B cell (primary cell): ENCODE data around the gene RTN4IP1. TPM values are rescaled to one million over a fixed set of nuclear protein-coding genes. Genes with fewer than 3 reads are reported as not detected.

ENCODE experiments used
- ATAC-seq: fragments of 200-7000 bp; cut with Tn5 transposase; one replicate; pipeline ENCODE4 v1.10.0; 2021; ENCODE audit warnings: low read depth, mild to moderate bottlenecking, moderate number of reproducible peaks, moderate library complexity
- CTCF ChIA-PET: fragments of 350-600 bp; sonication (Branson Sonifier 250); formaldehyde crosslinking; loops from one replicate; lab custom pipeline; 2021; ENCODE audit warnings: antibody characterized with exemption, inconsistent platforms; lab: Charles Lee
- POLR2A ChIA-PET: fragments of 350-600 bp; sonication (Branson Sonifier 250); formaldehyde crosslinking; loops from one replicate; lab custom pipeline; 2021; ENCODE audit warnings: antibody characterized with exemption; lab: Charles Lee
- DNase-seq: peaks from one replicate; pipeline ENCODE4 v3.0.0; 2013
- H2AFZ ChIP-seq: 2 replicates; pipeline ENCODE4 v1.6.1; 2012; ENCODE audit warnings: mild to moderate bottlenecking, low read depth, low read length; ENCODE audit not compliant: insufficient read depth, poor library complexity, severe bottlenecking
- H3K27ac ChIP-seq, 2 donors: 1 replicate in 1 of 2; 2 replicates in 1 of 2; pipeline ENCODE4 v1.5.1; 2012 to 2013; ENCODE audit warnings: low read length in 2 of 2, mild to moderate bottlenecking in 2 of 2, moderate library complexity in 1 of 2
- H3K27me3 ChIP-seq, 4 experiments: fragments of 200-600 bp in 1 of 4; sonication (generic) in 1 of 4; replicated peaks in 1 of 4; 1 replicate in 2 of 4; 2 replicates in 2 of 4; pipeline versions ENCODE4 v1.6.1 to v1.7.0; 2013 to 2016; ENCODE audit warnings: low read length in 3 of 4, mild to moderate bottlenecking in 2 of 4, mixed read lengths in 1 of 4, moderate library complexity in 1 of 4; ENCODE audit not compliant: insufficient read depth in 4 of 4, control insufficient read depth in 3 of 4; ENCODE audit errors: control extremely low read depth in 1 of 4
- H3K36me3 ChIP-seq, 2 experiments: replicated peaks in 1 of 2; 1 replicate in 1 of 2; 2 replicates in 1 of 2; pipeline versions ENCODE4 v1.6.1 to v1.7.1; 2013; ENCODE audit warnings: low read length in 1 of 2; ENCODE audit not compliant: insufficient read depth in 2 of 2, control insufficient read depth in 1 of 2; ENCODE audit errors: control extremely low read depth in 1 of 2, extremely low read depth in 1 of 2
- H3K4me1 ChIP-seq, 2 donors: fragments of 200-600 bp in 1 of 2; sonication (generic) in 1 of 2; 1 replicate in 1 of 2; 2 replicates in 1 of 2; pipeline versions ENCODE4 v1.5.1 to v1.6.1; 2013 to 2017; ENCODE audit warnings: low read length in 2 of 2; ENCODE audit not compliant: control insufficient read depth in 2 of 2, insufficient read depth in 2 of 2
- H3K4me2 ChIP-seq: replicated peaks from 2 replicates; pipeline ENCODE3; 2012; ENCODE audit warnings: mild to moderate bottlenecking, low read depth, low read length; ENCODE audit not compliant: poor library complexity, severe bottlenecking
- H3K4me3 ChIP-seq, 5 experiments: fragments of 200-600 bp in 1 of 5; sonication (generic) in 1 of 5; 1 replicate in 3 of 5; 2 replicates in 2 of 5; pipeline versions ENCODE4 v1.5.1 to v1.7.0; 2011 to 2016; ENCODE audit warnings: low read length in 4 of 5, mild to moderate bottlenecking in 4 of 5, low read depth in 2 of 5, control low read depth in 1 of 5, moderate library complexity in 1 of 5; ENCODE audit not compliant: insufficient read depth in 1 of 5; ENCODE audit errors: control extremely low read depth in 1 of 5, extremely low read depth in 1 of 5
- H3K79me2 ChIP-seq: fragments of 200-600 bp; sonication (generic); one replicate; pipeline ENCODE4 v1.6.0; 2016; ENCODE audit warnings: low read length; ENCODE audit not compliant: control insufficient read depth, insufficient read depth
- H3K9ac ChIP-seq: fragments of 200-600 bp; sonication (generic); 2 replicates; pipeline ENCODE4 v1.6.1; 2017; ENCODE audit warnings: mild to moderate bottlenecking, low read length, moderate library complexity
- H3K9me3 ChIP-seq, 3 donors: one replicate each; pipeline versions ENCODE4 v1.6.1 to v1.7.1; 2013; ENCODE audit warnings: low read length in 2 of 3; ENCODE audit not compliant: control insufficient read depth in 2 of 3, insufficient read depth in 1 of 3; ENCODE audit errors: control extremely low read depth in 1 of 3
- H4K20me1 ChIP-seq: 2 replicates; pipeline ENCODE4 v1.6.0; 2012; ENCODE audit warnings: mild to moderate bottlenecking, low read length; ENCODE audit not compliant: insufficient read depth, control insufficient read depth, poor library complexity, severe bottlenecking
- H3K27ac Mint-ChIP-seq: one replicate; pipeline ENCODE4 v1.8.0; 2021; ENCODE audit warnings: mixed read lengths
- H3K27me3 Mint-ChIP-seq: one replicate; pipeline ENCODE4 v1.8.0; 2021; ENCODE audit warnings: mixed read lengths
- H3K4me1 Mint-ChIP-seq: one replicate; pipeline ENCODE4 v1.8.0; 2021; ENCODE audit warnings: mixed read lengths
- H3K4me3 Mint-ChIP-seq: one replicate; pipeline ENCODE4 v1.8.0; 2021; ENCODE audit warnings: mixed read lengths
- H3K9me3 Mint-ChIP-seq: one replicate; pipeline ENCODE4 v1.8.0; 2022; ENCODE audit warnings: mixed read lengths; ENCODE audit not compliant: insufficient read depth
- EZH2 ChIP-seq: IDR thresholded peaks from 2 replicates; pipeline ENCODE4 v1.6.1; 2012; ENCODE audit warnings: borderline replicate concordance, low read depth, mild to moderate bottlenecking, moderate library complexity, low read length; ENCODE audit not compliant: insufficient read depth, poor library complexity, severe bottlenecking
- WGBS: methylation state at CpG from one replicate; pipeline ENCODE4 v1.1.5; 2013; ENCODE audit warnings: missing lambda C conversion rate; ENCODE audit not compliant: insufficient coverage; 5-methylcytosine and 5-hydroxymethylcytosine counted together
- intact Hi-C: fragments of 100-400 bp; cut with micrococcal nuclease; formaldehyde crosslinking; loops from one replicate; pipeline ENCODE4 v1.10.0; 2022
- polyA plus RNA-seq: library from polyadenylated mRNA; depleted of rRNA; stranded (reverse); fragments of >200 nt; gene quantifications from 2 replicates; pipeline ENCODE4 v1.2.3, GENCODE V29; 2012
- total RNA-seq, 2 donors: library from RNA; stranded (reverse); fragments of 120-200 nt in 1 of 2; gene quantifications; 1 replicate in 1 of 2; 2 replicates in 1 of 2; pipeline versions ENCODE4 v1.2.3 to v1.2.4, GENCODE V29; 2013 to 2022
- TF ChIP-seq, protein P1 (sequence below): fragments of 200-600 bp; IDR thresholded peaks from one replicate; pipeline ENCODE4 v1.8.0; 2022; ENCODE audit warnings: antibody characterized with exemption, mild to moderate bottlenecking

Gene RTN4IP1
- total and polyA plus RNA-seq, 2 donors (not counting 1 experiment from before 2014, with no cell fraction given): 9.4 to 12.1 TPM

DNA sequence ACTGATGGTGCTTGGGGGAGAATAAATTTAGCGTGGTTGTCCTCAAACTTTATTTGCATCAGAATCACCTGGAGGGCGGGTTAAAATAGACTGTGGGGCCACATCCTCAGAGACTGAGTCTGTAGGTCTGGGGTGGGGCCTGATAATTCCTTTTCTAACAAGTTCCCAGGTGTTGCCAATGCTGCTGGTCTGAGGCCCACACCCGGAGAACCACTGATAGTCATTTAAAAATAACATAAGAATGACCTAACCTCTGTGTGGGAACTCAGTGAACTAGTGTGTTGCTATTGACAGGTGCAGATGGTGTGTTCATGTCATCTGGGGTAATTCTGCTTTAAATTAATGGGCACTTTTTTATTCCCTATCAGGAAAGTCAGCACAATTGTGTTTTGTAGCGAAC, 64.8 kb downstream of the RTN4IP1 start:
- ATAC-seq: no peak
- ChIA-PET POLR2A (interaction anchor here (0.9 kb wide), 1 partner anchor 117 kb away, joined by 3 read pairs; no protein-coding TSS in a partner anchor), CTCF (interaction anchor here (0.6 to 22.3 kb wide), 11 partner anchors 9 to 413 kb away, joined by 3 to 567 read pairs (median 13); no protein-coding TSS in a partner anchor)
- H3K79me2 ChIP-seq: no peaks in the 10 kb centered on the region
- no CpG with 5 or more reads among the region's 4 CpGs for WGBS
- no peaks in the 10 kb centered on the region for H3K9me3 ChIP-seq
- no peaks in the 10 kb centered on the region for H3K4me1 ChIP-seq
- H4K20me1 ChIP-seq: no peaks in the 10 kb centered on the region
- H3K36me3 ChIP-seq: peaks cover 32 to 85% of the 10 kb centered on the region in 2 experiments
- no peak overlapping the region for H3K4me3 ChIP-seq
- peak overlapping the region; percentile 41 for H3K27ac Mint-ChIP-seq
- no peak overlapping the region for H3K9ac ChIP-seq
- no peaks in the 10 kb centered on the region for H3K9me3 Mint-ChIP-seq
- H2AFZ ChIP-seq: no peak overlapping the region
- H3K27me3 Mint-ChIP-seq: no peaks in the 10 kb centered on the region
- no peaks in the 10 kb centered on the region for H3K27me3 ChIP-seq
- DNase-seq: no peak
- TF ChIP-seq, protein P1, sequence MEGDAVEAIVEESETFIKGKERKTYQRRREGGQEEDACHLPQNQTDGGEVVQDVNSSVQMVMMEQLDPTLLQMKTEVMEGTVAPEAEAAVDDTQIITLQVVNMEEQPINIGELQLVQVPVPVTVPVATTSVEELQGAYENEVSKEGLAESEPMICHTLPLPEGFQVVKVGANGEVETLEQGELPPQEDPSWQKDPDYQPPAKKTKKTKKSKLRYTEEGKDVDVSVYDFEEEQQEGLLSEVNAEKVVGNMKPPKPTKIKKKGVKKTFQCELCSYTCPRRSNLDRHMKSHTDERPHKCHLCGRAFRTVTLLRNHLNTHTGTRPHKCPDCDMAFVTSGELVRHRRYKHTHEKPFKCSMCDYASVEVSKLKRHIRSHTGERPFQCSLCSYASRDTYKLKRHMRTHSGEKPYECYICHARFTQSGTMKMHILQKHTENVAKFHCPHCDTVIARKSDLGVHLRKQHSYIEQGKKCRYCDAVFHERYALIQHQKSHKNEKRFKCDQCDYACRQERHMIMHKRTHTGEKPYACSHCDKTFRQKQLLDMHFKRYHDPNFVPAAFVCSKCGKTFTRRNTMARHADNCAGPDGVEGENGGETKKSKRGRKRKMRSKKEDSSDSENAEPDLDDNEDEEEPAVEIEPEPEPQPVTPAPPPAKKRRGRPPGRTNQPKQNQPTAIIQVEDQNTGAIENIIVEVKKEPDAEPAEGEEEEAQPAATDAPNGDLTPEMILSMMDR: no peak
- no peak for TF ChIP-seq EZH2
- H3K4me3 Mint-ChIP-seq: no peak overlapping the region
- no peak overlapping the region for H3K27ac ChIP-seq
- H3K4me2 ChIP-seq: no peak overlapping the region
- intact Hi-C loops: no loop called here
- peaks cover 11% of the 10 kb centered on the region for H3K4me1 Mint-ChIP-seq

DNA sequence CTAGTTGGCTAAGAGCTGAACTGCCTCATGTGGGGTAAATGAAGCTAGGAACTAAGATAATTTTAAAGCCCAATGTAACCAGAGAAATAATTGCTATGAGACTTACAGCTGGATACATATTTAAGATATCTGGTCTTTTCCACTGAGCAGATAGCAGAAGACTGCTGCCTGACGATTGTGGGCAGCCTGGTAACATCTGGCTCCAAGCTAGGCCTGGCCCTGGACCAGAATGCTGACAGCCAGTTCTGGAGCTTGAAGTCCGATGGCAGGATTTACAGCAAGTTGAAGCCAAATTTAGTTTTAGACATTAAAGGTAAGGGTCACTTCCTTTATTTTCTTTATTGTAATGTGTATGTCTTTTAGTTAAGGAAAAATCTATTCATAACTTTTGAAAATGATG, 65.7 kb downstream of the RTN4IP1 start:
- H2AFZ ChIP-seq: no peak overlapping the region
- no peaks in the 10 kb centered on the region for H3K4me1 ChIP-seq
- no peaks in the 10 kb centered on the region for H3K9me3 ChIP-seq
- H3K27me3 ChIP-seq: no peaks in the 10 kb centered on the region
- intact Hi-C loops: no loop called here
- CTCF ChIA-PET: interaction anchor here (0.9 to 22.3 kb wide), 14 partner anchors 9 to 414 kb away, joined by 3 to 567 read pairs (median 5); no protein-coding TSS in a partner anchor
- peaks cover 11% of the 10 kb centered on the region for H3K4me1 Mint-ChIP-seq
- peaks cover 30 to 85% of the 10 kb centered on the region in 2 experiments for H3K36me3 ChIP-seq
- POLR2A ChIA-PET: interaction anchor here (0.6 to 0.9 kb wide), 2 partner anchors 40 to 116 kb away, joined by 3 to 4 read pairs; no protein-coding TSS in a partner anchor
- H3K27ac Mint-ChIP-seq: no peak overlapping the region
- H3K27me3 Mint-ChIP-seq: no peaks in the 10 kb centered on the region
- no peak for TF ChIP-seq EZH2
- TF ChIP-seq, protein P1: no peak
- no peaks in the 10 kb centered on the region for H3K9me3 Mint-ChIP-seq
- 76% methylated on average over 1 of the region's 2 CpGs for WGBS
- H3K4me2 ChIP-seq: no peak overlapping the region
- no peak for ATAC-seq
- DNase-seq: no peak
- H4K20me1 ChIP-seq: no peaks in the 10 kb centered on the region
- H3K9ac ChIP-seq: no peak overlapping the region
- no peak overlapping the region for H3K4me3 Mint-ChIP-seq
- H3K4me3 ChIP-seq: no peak overlapping the region
- peak overlapping the region in 1 of 2 donors; percentile 4 for H3K27ac ChIP-seq
- H3K79me2 ChIP-seq: no peaks in the 10 kb centered on the region
